PC-3 (cell line): ENCODE measurements around the gene JMJD4. TPM values are rescaled to one million over a fixed set of nuclear protein-coding genes. Genes with fewer than 3 reads are reported as not detected.

ENCODE experiments used
- ATAC-seq: fragments of 200-7000 bp; cut with Tn5 transposase; 2 replicates; pipeline ENCODE4 v1.9.1; 2020; ENCODE audit warnings: mild to moderate bottlenecking, moderate library complexity
- BruUV-seq: library from RNA; stranded (reverse); fragments of 400-500 nt; replicated peaks from 2 replicates; lab custom pipeline; 2021; lab: Mats Ljungman, UMichigan
- CTCF ChIA-PET: fragments of 300-600 bp; sonication (Branson Sonifier 250); formaldehyde crosslinking; loops from one replicate; lab custom pipeline; 2022; ENCODE audit warnings: antibody characterized with exemption; lab: Charles Lee
- POLR2A ChIA-PET: fragments of 300-600 bp; sonication (Branson Sonifier 250); formaldehyde crosslinking; loops from one replicate; lab custom pipeline; 2022; ENCODE audit warnings: antibody characterized with exemption; ENCODE audit not compliant: unreplicated experiment; lab: Charles Lee
- DNase-seq: peaks from one replicate; pipeline ENCODE4 v3.0.0-alpha.2; 2015
- H2AFZ ChIP-seq: fragments of 300-600 bp; sonication (generic); 2 replicates; pipeline ENCODE4 v1.6.0; 2016; ENCODE audit warnings: antibody characterized with exemption, low read length
- H3F3A ChIP-seq: fragments of 300-600 bp; sonication (generic); one replicate; pipeline ENCODE4 v1.6.0; 2017; ENCODE audit warnings: antibody characterized with exemption, low read length, control low read depth, mild to moderate bottlenecking; ENCODE audit not compliant: unreplicated experiment
- H3K27ac ChIP-seq: fragments of 300-600 bp; sonication (generic); 2 replicates; pipeline ENCODE4 v1.5.1; 2016; ENCODE audit warnings: mild to moderate bottlenecking, low read length
- H3K27me3 ChIP-seq: fragments of 300-600 bp; sonication (generic); 2 replicates; pipeline ENCODE4 v1.6.1; 2016; ENCODE audit warnings: low read length, mixed read lengths
- H3K36me3 ChIP-seq: fragments of 300-600 bp; sonication (generic); 2 replicates; pipeline ENCODE4 v1.6.1; 2016; ENCODE audit warnings: low read depth, mixed run types, low read length, mixed read lengths
- H3K4me1 ChIP-seq: fragments of 300-600 bp; sonication (generic); 2 replicates; pipeline ENCODE4 v1.5.1; 2016; ENCODE audit warnings: low read length; ENCODE audit not compliant: insufficient read depth
- H3K4me2 ChIP-seq: fragments of 300-600 bp; sonication (generic); 2 replicates; pipeline ENCODE4 v1.6.0; 2016; ENCODE audit warnings: low read length
- H3K4me3 ChIP-seq: fragments of 300-600 bp; sonication (generic); 2 replicates; pipeline ENCODE4 v1.5.1; 2016; ENCODE audit warnings: mild to moderate bottlenecking, low read length, mixed read lengths
- H3K79me2 ChIP-seq: fragments of 300-600 bp; sonication (generic); 2 replicates; pipeline ENCODE4 v1.6.1; 2017; ENCODE audit warnings: low read length, mixed read lengths
- H3K9ac ChIP-seq: fragments of 300-600 bp; sonication (generic); 2 replicates; pipeline ENCODE4 v1.6.0; 2016; ENCODE audit warnings: mild to moderate bottlenecking, low read length
- H3K9me2 ChIP-seq: fragments of 300-600 bp; sonication (generic); replicated peaks from 2 replicates; pipeline ENCODE4 v1.6.1; 2016; ENCODE audit warnings: mixed run types, low read length, mixed read lengths
- H3K9me3 ChIP-seq: fragments of 300-600 bp; sonication (generic); 2 replicates; pipeline ENCODE4 v1.6.1; 2016; ENCODE audit warnings: low read length, mixed read lengths
- H4K20me1 ChIP-seq: fragments of 300-600 bp; sonication (generic); 2 replicates; pipeline ENCODE4 v1.6.1; 2016; ENCODE audit warnings: low read length, mixed read lengths
- CTCF ChIP-seq: fragments of 300-600 bp; sonication (generic); conservative IDR thresholded peaks from 2 replicates; pipeline ENCODE4 v1.5.1; 2017; ENCODE audit warnings: antibody characterized with exemption, low read depth, mild to moderate bottlenecking, low read length
- EZH2 ChIP-seq: fragments of 300-600 bp; sonication (generic); IDR thresholded peaks from one replicate; pipeline ENCODE4 v1.6.1; 2017; ENCODE audit warnings: antibody characterized with exemption, mild to moderate bottlenecking, low read length; ENCODE audit not compliant: unreplicated experiment
- EZH2phosphoT487 ChIP-seq: fragments of 300-600 bp; sonication (generic); IDR thresholded peaks from 2 replicates; pipeline ENCODE4 v1.6.1; 2018; ENCODE audit warnings: mild to moderate bottlenecking, antibody characterized with exemption, low read length, borderline replicate concordance
- intact Hi-C: fragments of 100-400 bp; cut with micrococcal nuclease; formaldehyde crosslinking; loops from 2 replicates; pipeline ENCODE4 v1.9.0; 2023
- total RNA-seq: library from RNA; depleted of rRNA; stranded (reverse); fragments of >200 nt; gene quantifications from 2 replicates; pipeline ENCODE4 v1.2.3, GENCODE V29; 2014

JMJD4 gene
- total RNA-seq, 1 experiment from 2014 or later, result 80.5 TPM

- peaks cover 61% of the 10 kb centered on the region for H3K79me2 ChIP-seq
- H3K4me2 ChIP-seq, result peak overlapping the region; percentile 86
- 0 out of 2 replicates have a peak, but pooled peaks cover 5% of the 10 kb centered on the region for H4K20me1 ChIP-seq
- H3K27ac ChIP-seq, result no peak overlapping the region
- H3K9me3 ChIP-seq, result no peaks in the 10 kb centered on the region
- ATAC-seq (no peak), DNase-seq (no peak)
- H3K4me3 ChIP-seq, result peak overlapping the region; percentile 80; the same call in 1 of the 2 replicates
- no peaks in the 10 kb centered on the region for H3F3A ChIP-seq
- no peaks in the 10 kb centered on the region for H3K9me2 ChIP-seq
- CTCF ChIA-PET, result no interaction called here
- no peaks in the 10 kb centered on the region for H3K27me3 ChIP-seq
- H2AFZ ChIP-seq, result no peak overlapping the region
- intact Hi-C loops, result no loop called here
- POLR2A ChIA-PET, result no interaction called here
- no peak for TF ChIP-seq EZH2phosphoT487
- BruUV-seq, result no TSS peak
- peaks cover 32% of the 10 kb centered on the region for H3K4me1 ChIP-seq
- H3K9ac ChIP-seq, result no peak overlapping the region
- H3K36me3 ChIP-seq, result peaks cover 22% of the 10 kb centered on the region
These were observed 1.8 kb downstream of the JMJD4 start for GRCh38 chr1:227733309-227733705.

GRCh38 chr1:227732586-227733308 lies 2.4 kb downstream of the JMJD4 start:
- H3K9me3 ChIP-seq, result no peaks in the 10 kb centered on the region
- no peak overlapping the region for H3K9ac ChIP-seq
- TF ChIP-seq CTCF, result no peak
- no peak for TF ChIP-seq EZH2phosphoT487
- no peak for TF ChIP-seq EZH2
- H3F3A ChIP-seq, result no peaks in the 10 kb centered on the region
- CTCF ChIA-PET, result no interaction called here
- H3K27ac ChIP-seq, result no peak overlapping the region
- ATAC-seq (no peak), DNase-seq (no peak)
- H4K20me1 ChIP-seq, result 0 out of 2 replicates have a peak, but pooled peaks cover 5% of the 10 kb centered on the region
- no peak overlapping the region for H2AFZ ChIP-seq
- H3K4me2 ChIP-seq, result peak overlapping the region; percentile 86; the same call in 1 of the 2 replicates
- H3K27me3 ChIP-seq, result no peaks in the 10 kb centered on the region
- no peaks in the 10 kb centered on the region for H3K9me2 ChIP-seq
- H3K4me1 ChIP-seq, result peaks cover 35% of the 10 kb centered on the region
- H3K4me3 ChIP-seq, result no peak overlapping the region
- POLR2A ChIA-PET, result no interaction called here
- H3K79me2 ChIP-seq, result peaks cover 56% of the 10 kb centered on the region
- intact Hi-C loops, result no loop called here
- no TSS peak for BruUV-seq
- H3K36me3 ChIP-seq, result peaks cover 22% of the 10 kb centered on the region

- H3K9me2 ChIP-seq, result no peaks in the 10 kb centered on the region
- H3K4me3 ChIP-seq, result no peak overlapping the region
- H3K36me3 ChIP-seq, result peaks cover 22% of the 10 kb centered on the region
- POLR2A ChIA-PET, result no interaction called here
- CTCF ChIA-PET, result no interaction called here
- TF ChIP-seq CTCF, result no peak
- no peak for TF ChIP-seq EZH2phosphoT487
- TF ChIP-seq EZH2, result no peak
- BruUV-seq, result no TSS peak
- no peaks in the 10 kb centered on the region for H3K9me3 ChIP-seq
- ATAC-seq (no peak), DNase-seq (no peak)
- intact Hi-C loops, result no loop called here
- no peak overlapping the region for H3K4me2 ChIP-seq
- H3F3A ChIP-seq, result no peaks in the 10 kb centered on the region
- no peak overlapping the region for H3K27ac ChIP-seq
- H3K4me1 ChIP-seq, result peaks cover 38% of the 10 kb centered on the region
- H3K27me3 ChIP-seq, result no peaks in the 10 kb centered on the region
- no peak overlapping the region for H2AFZ ChIP-seq
- H4K20me1 ChIP-seq, result 0 out of 2 replicates have a peak, but pooled peaks cover 1% of the 10 kb centered on the region
- peaks cover 48% of the 10 kb centered on the region for H3K79me2 ChIP-seq
- no peak overlapping the region for H3K9ac ChIP-seq
These were observed 3.2 kb downstream of the JMJD4 start for GRCh38 chr1:227731696-227732585.
